Endothelial cell of umbilical vein (primary cell): ENCODE results near the gene VAV3. TPM values are rescaled to one million over a fixed set of nuclear protein-coding genes. Genes with fewer than 3 reads are reported as not detected.

Experiments
- BruUV-seq: library from RNA; stranded (reverse); fragments of 400-500 nt; replicated peaks from 2 replicates; lab custom pipeline; 2021; lab: Mats Ljungman, UMichigan
- CTCF ChIA-PET: fragments of 300-600, 350-600 bp; sonication (Branson Sonifier 250); formaldehyde crosslinking; loops from one replicate; lab custom pipeline; 2021; ENCODE audit warnings: antibody characterized with exemption, inconsistent platforms; lab: Charles Lee
- POLR2A ChIA-PET: fragments of 300-600, 350-600 bp; sonication (Branson Sonifier 250); formaldehyde crosslinking; loops from one replicate; lab custom pipeline; 2021; ENCODE audit warnings: antibody characterized with exemption, inconsistent platforms; lab: Charles Lee
- DNase-seq: peaks from one replicate; pipeline ENCODE4 v3.0.0-alpha.2; 2011; ENCODE audit warnings: low read depth, low spot score
- FAIRE-seq: peaks from 2 replicates; lab custom pipeline; 2011; peaks lifted over from hg19 to GRCh38; lab: Jason Lieb, UNC
- H2AFZ ChIP-seq: 2 replicates; pipeline ENCODE4 v1.6.0; 2012; ENCODE audit warnings: low read depth, low read length, control low read depth, inconsistent platforms
- H3K27ac ChIP-seq: 2 replicates; pipeline ENCODE4 v1.5.1; 2011; ENCODE audit warnings: low read depth, mild to moderate bottlenecking, control low read depth, low read length, moderate library complexity; ENCODE audit not compliant: insufficient read depth
- H3K27me3 ChIP-seq, 2 experiments: 2 replicates each; pipeline versions ENCODE4 v1.6.0 to v1.6.1; 2011; ENCODE audit warnings: low read length in 2 of 2, mixed read lengths in 1 of 2; ENCODE audit not compliant: control insufficient read depth in 2 of 2, insufficient read depth in 2 of 2
- H3K36me3 ChIP-seq, 2 experiments: 2 replicates in 1 of 2; 3 replicates in 1 of 2; pipeline ENCODE4 v1.5.1; 2011; ENCODE audit warnings: low read length in 2 of 2, mild to moderate bottlenecking in 1 of 2, moderate library complexity in 1 of 2; ENCODE audit not compliant: control insufficient read depth in 2 of 2, insufficient read depth in 2 of 2; ENCODE audit errors: extremely low read depth in 1 of 2
- H3K4me1 ChIP-seq: 3 replicates; pipeline ENCODE4 v1.5.1; 2011; ENCODE audit warnings: mild to moderate bottlenecking, low read length; ENCODE audit not compliant: control insufficient read depth, insufficient read depth; ENCODE audit errors: extremely low read depth
- H3K4me2 ChIP-seq: 2 replicates; pipeline ENCODE4 v1.6.1; 2011; ENCODE audit warnings: low read length, control low read depth, mixed read lengths; ENCODE audit not compliant: insufficient read depth
- H3K4me3 ChIP-seq, 3 experiments: fragments of 200-600 bp in 1 of 3; sonication (generic), shearing (Covaris generic) in 1 of 3; replicated peaks in 1 of 3; 2 replicates each; pipeline ENCODE4 v1.5.1; 2011 to 2016; ENCODE audit warnings: control low read depth in 3 of 3, low read length in 3 of 3, mild to moderate bottlenecking in 2 of 3, inconsistent platforms in 1 of 3, low read depth in 1 of 3, moderate library complexity in 1 of 3; ENCODE audit not compliant: insufficient read depth in 1 of 3
- H3K79me2 ChIP-seq: 2 replicates; pipeline ENCODE4 v1.6.0; 2012; ENCODE audit warnings: low read length, inconsistent platforms; ENCODE audit not compliant: control insufficient read depth, insufficient read depth
- H3K9ac ChIP-seq: replicated peaks from 2 replicates; pipeline ENCODE3; 2011; ENCODE audit warnings: low read length, control low read depth; ENCODE audit not compliant: insufficient read depth; ENCODE audit errors: extremely low read depth
- H3K9me1 ChIP-seq: replicated peaks from 3 replicates; pipeline ENCODE4 v1.6.0; 2011; ENCODE audit warnings: mild to moderate bottlenecking, low read length; ENCODE audit not compliant: control insufficient read depth, insufficient read depth; ENCODE audit errors: extremely low read depth
- H3K9me3 ChIP-seq: replicated peaks from 2 replicates; pipeline ENCODE4 v1.5.1; 2012; ENCODE audit warnings: low read length, inconsistent platforms; ENCODE audit not compliant: control insufficient read depth, insufficient read depth
- H4K20me1 ChIP-seq: replicated peaks from 2 replicates; pipeline ENCODE3; 2011; ENCODE audit warnings: mild to moderate bottlenecking, low read length; ENCODE audit not compliant: control insufficient read depth, insufficient read depth; ENCODE audit errors: extremely low read depth
- EZH2 ChIP-seq: IDR thresholded peaks from 2 replicates; pipeline ENCODE4 v1.6.1; 2012; ENCODE audit warnings: borderline replicate concordance, low read depth, mild to moderate bottlenecking, moderate library complexity, low read length, inconsistent platforms; ENCODE audit not compliant: severe bottlenecking
- FOS ChIP-seq: IDR thresholded peaks from 2 replicates; pipeline ENCODE4 v1.6.1; 2011; ENCODE audit warnings: mild to moderate bottlenecking, low read length, moderate library complexity, borderline replicate concordance; ENCODE audit not compliant: insufficient read depth
- GATA2 ChIP-seq: IDR thresholded peaks from 2 replicates; pipeline ENCODE4 v1.7.0; 2011; ENCODE audit warnings: low read depth, mild to moderate bottlenecking, moderate library complexity, mixed read lengths, low read length; ENCODE audit not compliant: insufficient read length, insufficient read depth
- JUN ChIP-seq: IDR thresholded peaks from 2 replicates; pipeline ENCODE4 v1.6.1; 2011; ENCODE audit warnings: borderline replicate concordance, low read depth; ENCODE audit not compliant: insufficient read length, insufficient read depth
- MYC ChIP-seq: IDR thresholded peaks from one replicate; pipeline ENCODE4 v1.6.1; 2011; ENCODE audit warnings: mild to moderate bottlenecking, low read depth, low read length
- POLR2A ChIP-seq: IDR thresholded peaks from 2 replicates; pipeline ENCODE4 v1.6.1; 2012; ENCODE audit warnings: low read depth, mild to moderate bottlenecking, control low read depth, low read length
- POLR2AphosphoS5 ChIP-seq: IDR thresholded peaks from 2 replicates; pipeline ENCODE4 v1.6.1; 2012; ENCODE audit warnings: low read depth, mild to moderate bottlenecking, control low read depth, low read length, moderate library complexity; ENCODE audit not compliant: insufficient read depth
- dilution Hi-C: fragments of 300-500 bp; cut with MboI; formaldehyde crosslinking; loops from one replicate; pipeline ENCODE4 v1.15.0; 2019; ENCODE audit warnings: low sequenced_read_pairs; ENCODE audit not compliant: extremely low pct_ligation_motif_present
- intact Hi-C: fragments of 100-400 bp; cut with micrococcal nuclease; formaldehyde crosslinking; loops from one replicate; pipeline ENCODE4 v1.10.0; 2022
- polyA plus RNA-seq, 4 experiments: library from polyadenylated mRNA; depleted of rRNA in 3 of 4; stranded (reverse) in 3 of 4; unstranded in 1 of 4; fragments of >200 nt; gene quantifications; 2 replicates each; pipeline versions ENCODE4 v1.2.1 to v1.2.3, GENCODE V29; 2011 to 2012; ENCODE audit warnings: missing spikeins in 1 of 4
- total RNA-seq: library from RNA; stranded (reverse); gene quantifications from 2 replicates; pipeline ENCODE4 v1.2.3, GENCODE V29; 2021
- TF ChIP-seq, protein P1 (sequence below): IDR thresholded peaks from 2 replicates; pipeline ENCODE4 v1.6.1; 2011; ENCODE audit not compliant: insufficient read depth, insufficient read length
- TF ChIP-seq, protein P2 (sequence below), 2 donors: IDR thresholded peaks; 1 replicate in 1 of 2; 2 replicates in 1 of 2; pipeline ENCODE4 v1.5.1; 2011; ENCODE audit warnings: low read length in 2 of 2, mild to moderate bottlenecking in 2 of 2, moderate library complexity in 2 of 2, control low read depth in 1 of 2, inconsistent platforms in 1 of 2, low read depth in 1 of 2; ENCODE audit not compliant: insufficient read depth in 1 of 2; ENCODE audit errors: extremely low read depth in 1 of 2

The VAV3 gene
- total and polyA plus RNA-seq, 2 donors (not counting 3 experiments of a cell fraction or from before 2014, with no cell fraction given): 0.18 to 1.5 TPM

DNA sequence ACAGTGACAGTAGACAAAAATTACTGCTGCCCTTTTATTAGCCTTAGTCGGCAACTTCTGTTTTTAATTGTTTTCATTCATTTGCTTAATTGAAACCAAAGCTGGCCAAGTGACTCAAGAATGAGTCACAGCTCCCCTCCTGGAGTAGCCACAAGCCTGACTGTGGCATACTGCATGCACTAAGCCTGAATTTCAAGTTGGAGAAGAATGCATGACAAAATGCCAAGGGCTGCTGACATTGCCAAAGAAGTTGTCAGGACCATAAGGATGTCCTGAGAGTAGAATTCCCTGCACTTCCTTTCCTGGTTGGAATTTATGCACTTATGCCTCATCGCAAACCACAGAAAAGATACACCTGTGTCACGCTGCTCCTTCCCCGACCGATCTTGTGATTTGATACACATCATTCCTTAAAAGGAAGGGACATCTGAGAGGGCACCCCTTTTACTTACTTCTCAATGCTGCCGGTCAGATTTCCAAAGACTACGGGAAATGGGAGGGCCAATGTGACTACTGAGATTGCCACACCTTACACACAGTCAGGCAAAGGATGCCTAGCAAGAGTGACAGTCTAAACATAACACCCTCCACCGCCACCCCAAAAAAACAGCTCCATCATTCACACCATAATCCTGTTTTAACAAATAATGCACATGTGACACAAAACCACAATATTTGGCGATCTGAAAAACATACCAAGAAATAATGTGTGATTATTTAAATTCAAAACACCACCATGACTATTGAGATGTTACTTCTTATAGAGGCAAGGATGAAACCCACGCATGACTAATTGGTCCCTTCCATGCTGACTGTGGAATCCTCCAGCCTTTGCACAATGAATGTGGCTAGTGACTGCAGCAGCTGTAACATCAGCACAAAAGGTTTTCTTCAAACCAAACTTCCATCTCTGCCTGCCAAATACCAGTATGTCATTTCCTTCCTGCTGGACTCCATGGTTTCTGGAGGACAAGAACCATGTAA, 28.2 kb downstream of the VAV3 start:
- peak; percentile 78 for DNase-seq
- no peaks in the 10 kb centered on the region for H3K9me1 ChIP-seq
- H3K9me3 ChIP-seq: no peaks in the 10 kb centered on the region
- H3K27ac ChIP-seq: peak overlapping the region; percentile 69
- no peak overlapping the region for H2AFZ ChIP-seq
- peak overlapping the region; percentile 65 for H3K4me2 ChIP-seq
- dilution Hi-C loops (no loop called here), intact Hi-C loops (loop anchor here (1.0 to 2.0 kb wide), 6 partner anchors 17 to 115 kb away; partner anchors contain the start of gene VAV3)
- H3K9ac ChIP-seq: no peak overlapping the region
- TF ChIP-seq JUN: peak; percentile 90
- TF ChIP-seq, protein P1, sequence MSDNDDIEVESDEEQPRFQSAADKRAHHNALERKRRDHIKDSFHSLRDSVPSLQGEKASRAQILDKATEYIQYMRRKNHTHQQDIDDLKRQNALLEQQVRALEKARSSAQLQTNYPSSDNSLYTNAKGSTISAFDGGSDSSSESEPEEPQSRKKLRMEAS: no peak
- TF ChIP-seq MYC: no peak
- TF ChIP-seq FOS: peak; percentile 93
- TF ChIP-seq, protein P2, sequence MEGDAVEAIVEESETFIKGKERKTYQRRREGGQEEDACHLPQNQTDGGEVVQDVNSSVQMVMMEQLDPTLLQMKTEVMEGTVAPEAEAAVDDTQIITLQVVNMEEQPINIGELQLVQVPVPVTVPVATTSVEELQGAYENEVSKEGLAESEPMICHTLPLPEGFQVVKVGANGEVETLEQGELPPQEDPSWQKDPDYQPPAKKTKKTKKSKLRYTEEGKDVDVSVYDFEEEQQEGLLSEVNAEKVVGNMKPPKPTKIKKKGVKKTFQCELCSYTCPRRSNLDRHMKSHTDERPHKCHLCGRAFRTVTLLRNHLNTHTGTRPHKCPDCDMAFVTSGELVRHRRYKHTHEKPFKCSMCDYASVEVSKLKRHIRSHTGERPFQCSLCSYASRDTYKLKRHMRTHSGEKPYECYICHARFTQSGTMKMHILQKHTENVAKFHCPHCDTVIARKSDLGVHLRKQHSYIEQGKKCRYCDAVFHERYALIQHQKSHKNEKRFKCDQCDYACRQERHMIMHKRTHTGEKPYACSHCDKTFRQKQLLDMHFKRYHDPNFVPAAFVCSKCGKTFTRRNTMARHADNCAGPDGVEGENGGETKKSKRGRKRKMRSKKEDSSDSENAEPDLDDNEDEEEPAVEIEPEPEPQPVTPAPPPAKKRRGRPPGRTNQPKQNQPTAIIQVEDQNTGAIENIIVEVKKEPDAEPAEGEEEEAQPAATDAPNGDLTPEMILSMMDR (IDR thresholded peaks at IDR 0.05; ENCODE audit: extremely low read depth in 1 of 2, insufficient read depth in 1 of 2, low read depth in 1 of 2, low read length in 2 of 2): no peak
- no peak for TF ChIP-seq GATA2
- no peak for TF ChIP-seq POLR2AphosphoS5
- TF ChIP-seq POLR2A: no peak
- no peak for TF ChIP-seq EZH2
- FAIRE-seq: peak; percentile 93
- peak overlapping the region in 1 of 3 experiments; percentile 1 for H3K4me3 ChIP-seq
- ChIA-PET CTCF (interaction anchor here (1.0 to 1.3 kb wide), 4 partner anchors 8 to 155 kb away, joined by 3 to 5 read pairs (median 3); no protein-coding TSS in a partner anchor), POLR2A (no interaction called here)
- no peaks in the 10 kb centered on the region for H3K79me2 ChIP-seq
- H3K27me3 ChIP-seq: no peaks in the 10 kb centered on the region
- no peaks in the 10 kb centered on the region for H3K36me3 ChIP-seq
- H3K4me1 ChIP-seq: peaks cover 20% of the 10 kb centered on the region
- no peaks in the 10 kb centered on the region for H4K20me1 ChIP-seq
- no TSS peak for BruUV-seq
